Limb (tissue), 2 donors: Measurements from ENCODE around the gene INKA1.

Source experiments
- DNase-seq, 2 donors: peaks; one replicate each; pipeline ENCODE4 v3.0.0-alpha.2; 2016; ENCODE audit errors: extremely low spot score in 2 of 2

Gene INKA1

DNA sequence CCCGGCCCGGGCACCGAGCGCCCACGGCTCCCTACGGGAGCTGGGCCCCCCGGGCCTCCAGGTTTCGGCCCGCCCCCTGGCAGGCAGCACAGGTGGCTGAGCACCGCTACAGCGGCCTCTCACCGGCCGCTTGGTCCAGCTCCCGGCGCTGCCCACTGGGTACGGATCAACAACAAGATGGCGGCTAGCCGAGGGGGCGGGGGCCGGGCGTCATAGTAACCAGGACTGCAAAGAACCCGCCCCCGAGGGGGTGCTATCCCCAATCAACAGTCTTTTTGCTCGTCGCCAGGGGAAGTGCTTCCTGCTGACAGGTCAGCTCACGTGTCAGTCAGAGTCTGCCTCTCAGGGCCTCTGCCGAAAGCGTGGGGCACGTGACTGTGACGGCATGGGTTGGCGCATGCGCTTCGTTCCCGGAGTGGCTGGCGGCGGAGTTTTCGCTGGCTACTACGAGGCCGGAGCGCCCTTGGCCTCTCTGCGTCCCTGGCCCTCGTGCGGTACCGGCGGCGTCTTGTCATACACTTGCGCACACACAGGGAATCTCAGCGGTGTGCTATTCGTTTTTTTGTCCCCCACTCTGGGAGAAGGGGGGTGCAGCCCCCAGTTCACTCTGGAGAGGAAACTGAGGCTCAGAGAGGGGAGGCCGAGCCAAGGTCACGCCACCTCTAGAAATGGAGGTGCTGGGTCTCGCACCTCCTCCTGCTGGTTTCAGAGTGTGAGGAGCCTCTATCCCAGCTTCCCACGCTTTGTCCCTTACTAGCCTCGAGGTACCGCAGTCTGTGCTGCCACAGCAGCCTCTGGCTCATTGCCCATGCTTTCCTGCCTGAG is 16.5 kb upstream of the INKA1 start, which contains the start of gene IP6K1:
Gene IP6K1, minus strand, starts transcription at position 186 of the 825 bp plus-strand sequence. CDS start 38,502 bp downstream, outside the sequence.
- DNase-seq, result peak; percentile 100

DNA sequence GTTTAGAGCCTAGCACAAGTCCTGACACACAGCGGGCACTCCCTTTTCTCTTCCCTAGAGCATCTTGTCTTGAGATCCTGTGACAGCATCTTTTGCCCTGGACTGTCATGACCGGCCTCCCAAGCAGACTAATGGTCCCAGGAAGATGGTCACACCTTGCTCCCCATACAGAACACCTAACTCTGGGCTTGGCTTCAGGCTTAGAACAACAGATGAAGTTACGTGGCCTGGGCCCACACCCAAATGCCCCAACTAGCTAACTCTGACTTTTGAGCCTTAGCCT is 15.9 kb upstream of the INKA1 start:
- no peak for DNase-seq

DNA sequence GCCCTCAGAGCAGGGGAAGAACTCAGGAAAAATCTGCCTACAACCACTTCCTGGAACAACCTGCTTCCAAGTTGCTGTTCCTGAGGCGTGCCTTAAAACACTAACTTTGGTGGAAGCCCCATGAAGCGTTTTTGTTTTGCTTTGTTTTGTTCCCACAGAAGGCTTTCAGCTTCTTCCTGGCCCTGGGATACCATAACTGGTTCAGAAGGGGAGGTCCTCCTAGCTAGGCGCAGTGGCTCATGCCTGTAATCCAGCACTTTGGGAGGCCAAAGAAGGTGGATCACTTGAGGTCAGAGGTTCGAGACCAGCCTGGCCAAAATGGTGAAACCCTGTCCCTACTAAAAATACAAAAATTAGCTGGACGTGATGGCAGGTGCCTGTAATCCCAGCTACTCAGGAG is 15.5 kb upstream of the INKA1 start:
- DNase-seq, result no peak

DNA sequence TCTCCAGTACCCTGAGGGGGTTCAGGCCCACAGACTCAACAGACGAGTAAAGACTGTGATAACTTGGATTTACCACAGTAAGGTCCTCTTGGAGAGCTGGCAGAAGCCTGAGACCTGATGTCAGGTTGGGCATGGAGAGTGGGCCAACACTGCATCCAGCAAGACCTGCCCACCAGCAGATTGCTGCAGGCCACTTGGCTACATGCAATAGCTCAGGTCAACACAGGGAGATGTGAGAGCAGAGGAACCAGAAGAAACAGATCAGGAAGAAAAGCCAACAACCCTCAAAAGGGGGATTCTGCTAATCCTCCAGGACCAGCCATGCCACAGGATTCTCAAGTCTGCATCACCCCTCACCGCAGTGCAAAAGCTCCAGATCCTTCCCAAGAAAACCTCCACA is 15.0 kb upstream of the INKA1 start:
- no peak for DNase-seq

DNA sequence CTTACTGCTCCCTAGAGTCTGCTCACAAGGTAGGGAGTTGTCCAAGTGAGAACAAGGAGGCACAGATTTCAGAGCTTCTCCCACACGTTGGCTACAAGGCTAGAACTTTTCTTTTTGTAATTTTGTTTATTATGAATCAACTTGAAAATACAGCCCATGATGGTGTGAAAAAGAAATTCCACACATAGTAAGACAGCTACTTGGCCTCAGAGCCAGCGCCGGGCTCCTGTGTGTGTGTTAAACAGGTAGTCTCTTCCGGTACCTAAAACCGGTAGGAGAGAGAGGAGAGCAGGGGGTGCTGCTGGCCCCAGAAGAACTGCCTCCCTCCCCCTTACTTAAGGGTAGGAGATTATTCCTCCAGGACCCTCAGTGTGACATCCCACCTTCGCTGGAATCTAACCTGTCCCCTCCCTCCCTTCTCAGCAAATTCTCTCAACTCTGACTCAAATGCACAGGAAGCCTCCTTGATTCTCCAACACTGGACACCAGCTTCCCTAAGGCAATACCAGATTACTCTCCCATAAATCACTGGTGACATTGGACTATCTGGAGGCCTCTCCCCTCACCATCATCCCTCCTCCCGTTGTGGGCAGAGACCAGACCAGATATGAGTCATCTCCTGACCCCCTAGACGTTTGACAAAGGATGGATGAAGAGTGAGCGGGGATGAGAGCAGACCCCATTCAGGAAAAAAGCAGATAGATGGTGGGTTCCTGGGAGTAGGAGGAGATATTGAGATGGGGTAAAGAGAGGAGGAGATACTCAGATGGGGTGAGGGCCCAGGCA is 12.2 kb upstream of the INKA1 start:
- DNase-seq, result no peak

DNA sequence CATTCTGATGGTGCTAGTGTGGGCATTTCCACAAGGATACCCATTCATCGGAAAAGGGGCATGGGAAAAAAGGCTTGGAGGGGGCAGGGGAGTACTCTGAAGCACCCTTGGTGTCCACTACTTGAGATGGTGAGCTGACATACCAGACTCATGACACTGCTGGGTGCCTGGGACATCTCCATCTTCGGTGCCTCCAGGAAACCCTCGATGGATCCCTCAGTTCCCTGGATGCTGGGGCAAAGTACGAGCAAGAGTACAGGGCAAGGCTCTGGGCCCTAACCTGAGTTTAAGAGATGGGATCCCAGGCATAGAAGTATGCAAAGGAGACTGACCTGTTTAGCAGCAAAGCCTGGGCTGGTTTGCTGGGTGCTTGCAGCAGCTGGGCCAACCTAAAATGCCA is 11.5 kb upstream of the INKA1 start:
- no peak for DNase-seq

DNA sequence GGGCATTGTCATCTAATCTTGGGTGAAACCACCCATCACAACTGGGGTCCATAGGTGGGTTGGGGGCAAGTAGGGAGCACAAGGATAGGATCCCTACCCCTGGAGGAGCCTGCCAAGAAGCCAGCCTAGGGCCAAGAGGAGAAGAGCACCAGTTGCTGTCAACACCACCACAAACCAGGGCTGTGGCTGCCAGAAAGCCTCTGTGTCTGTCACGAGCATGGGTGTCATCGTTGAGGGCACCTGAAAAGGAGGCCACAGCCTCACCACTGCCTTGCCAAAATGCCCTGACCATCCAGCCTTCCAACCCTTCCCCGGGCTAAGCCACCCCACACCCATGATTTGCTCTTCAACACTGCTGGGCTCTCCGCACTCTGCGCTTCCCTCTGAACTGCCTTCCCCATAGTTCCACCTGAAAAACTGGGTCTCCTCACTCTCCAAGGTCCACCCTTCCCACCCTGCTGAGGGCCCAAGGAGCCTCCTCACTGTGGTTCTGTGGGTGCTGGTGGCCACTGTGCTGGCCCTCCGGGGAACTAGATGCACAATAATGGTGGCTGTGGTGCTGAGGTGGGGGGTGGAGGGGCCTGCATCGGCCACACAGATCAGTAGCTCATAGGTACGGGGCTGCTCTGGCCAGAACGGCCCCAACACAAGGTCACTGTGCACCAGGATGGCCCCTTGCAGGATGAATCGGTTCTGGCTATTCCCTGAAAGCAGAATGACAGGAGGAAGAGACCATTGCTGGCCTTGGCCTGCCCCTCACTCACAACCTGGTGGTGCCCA is 10.5 kb upstream of the INKA1 start:
- DNase-seq, result no peak

DNA sequence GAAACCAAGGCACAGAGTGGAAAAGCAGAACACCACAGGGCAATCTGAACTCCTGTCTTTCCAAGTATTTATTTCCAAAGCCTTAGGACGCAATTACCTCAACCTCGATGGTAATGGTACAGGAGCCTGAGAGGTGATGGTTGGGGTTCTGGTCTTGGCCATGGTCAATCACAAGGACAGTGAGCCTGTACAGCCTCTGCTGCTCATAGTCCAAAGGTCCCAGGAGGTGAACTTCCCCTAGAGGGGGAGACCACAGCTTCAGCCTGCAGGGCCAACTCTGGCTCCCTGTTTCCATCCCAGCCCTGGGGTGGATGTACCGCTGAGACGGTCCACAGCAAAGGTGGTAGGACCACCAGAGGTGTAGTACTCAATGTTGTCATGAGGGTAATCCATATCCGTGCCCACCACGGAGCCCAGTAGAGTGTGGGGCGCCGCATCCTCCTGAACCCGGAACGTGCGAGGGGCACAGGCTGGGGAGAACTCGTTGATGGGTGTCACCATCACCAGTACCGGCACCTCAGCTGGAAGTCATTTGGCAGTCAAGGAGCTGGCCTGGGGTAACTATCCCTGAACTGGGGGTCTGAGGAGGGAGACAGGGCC is 9.5 kb upstream of the INKA1 start:
- no peak for DNase-seq

DNA sequence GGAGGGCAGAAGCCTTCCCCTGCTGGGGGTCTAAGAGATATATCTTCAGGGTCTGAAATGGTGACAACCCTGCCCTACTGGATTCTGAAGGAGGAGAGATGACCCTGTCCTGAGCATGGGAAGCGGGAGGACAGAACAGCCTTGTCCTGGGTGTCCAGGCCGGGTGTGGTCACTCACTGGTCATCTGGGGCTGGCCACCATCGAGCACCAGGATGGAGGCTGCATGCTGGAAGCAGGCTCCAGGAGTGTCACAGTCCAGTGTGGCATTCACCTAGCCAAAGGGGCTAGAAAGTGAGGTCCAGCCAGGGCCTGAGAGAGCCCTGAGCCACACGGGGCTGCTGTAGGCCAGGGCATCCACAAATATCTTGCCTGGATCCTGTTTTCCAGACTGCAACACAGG is 8.6 kb upstream of the INKA1 start:
- DNase-seq, result no peak

DNA sequence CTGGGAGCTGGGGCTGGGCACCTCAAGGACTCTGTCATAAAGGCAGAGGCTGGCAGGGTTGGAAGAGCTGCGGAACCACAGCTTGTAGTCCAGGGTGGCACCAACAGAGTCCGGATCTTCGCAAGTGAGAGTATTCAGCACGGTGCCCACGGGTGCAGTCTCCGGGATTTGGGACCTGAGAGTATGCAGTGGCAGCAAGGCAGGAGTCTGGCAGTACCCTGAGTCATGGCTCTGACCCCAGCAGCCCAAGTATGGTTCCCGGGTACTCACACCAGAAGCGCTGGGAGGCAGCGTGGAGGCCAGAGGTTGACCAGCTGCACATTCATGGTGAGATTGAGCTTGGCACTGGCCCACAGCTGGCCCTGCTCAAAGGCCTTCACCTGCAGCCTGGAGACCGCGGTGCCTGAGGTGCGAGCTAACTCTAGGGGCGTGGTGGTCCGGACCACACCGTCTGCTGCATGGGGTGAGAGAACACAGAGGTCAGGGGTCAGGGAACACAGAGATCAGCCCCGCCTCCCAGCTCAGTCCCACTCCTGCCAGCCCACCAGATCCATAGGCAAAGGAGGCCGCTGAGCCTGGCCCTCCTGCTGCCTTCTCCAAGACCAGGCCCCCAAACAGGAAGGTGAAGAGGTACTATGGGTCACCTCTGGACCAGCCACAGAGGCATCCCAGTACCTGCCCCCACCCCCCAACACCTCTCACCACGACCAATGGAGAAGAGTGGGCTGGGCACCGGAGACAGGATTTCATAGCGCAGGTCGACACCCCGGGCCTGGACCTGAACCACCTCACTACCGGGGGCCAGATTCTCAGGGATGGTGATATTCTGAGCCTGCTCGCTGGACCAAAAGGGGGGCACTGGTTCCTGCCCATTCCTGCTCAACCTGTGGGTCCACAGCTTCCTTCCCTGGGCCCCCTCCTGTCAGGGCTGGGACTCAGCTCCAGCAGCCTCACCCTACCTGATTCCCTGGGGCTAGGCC is 7.8 kb upstream of the INKA1 start:
- no peak for DNase-seq

DNA sequence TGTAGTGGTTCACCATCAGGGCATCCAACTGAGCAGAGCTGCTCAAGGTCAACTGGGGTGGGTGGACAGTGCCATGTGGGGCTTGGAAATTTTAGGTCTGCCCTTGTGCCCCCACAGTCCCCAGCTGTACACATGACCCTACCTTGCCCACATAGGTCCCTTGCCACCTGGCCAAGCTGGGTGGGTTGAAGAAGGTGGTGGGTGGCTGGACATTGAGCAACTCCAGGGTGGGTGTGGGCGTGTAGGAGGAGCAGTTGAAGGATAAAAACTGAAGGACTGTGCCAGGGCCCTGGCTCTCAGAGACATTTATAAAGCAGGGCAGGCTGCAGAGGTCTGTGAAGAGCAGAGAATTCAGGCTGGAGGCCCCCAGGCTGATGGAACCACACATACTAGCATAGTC is 4.0 kb upstream of the INKA1 start:
- DNase-seq, result no peak

DNA sequence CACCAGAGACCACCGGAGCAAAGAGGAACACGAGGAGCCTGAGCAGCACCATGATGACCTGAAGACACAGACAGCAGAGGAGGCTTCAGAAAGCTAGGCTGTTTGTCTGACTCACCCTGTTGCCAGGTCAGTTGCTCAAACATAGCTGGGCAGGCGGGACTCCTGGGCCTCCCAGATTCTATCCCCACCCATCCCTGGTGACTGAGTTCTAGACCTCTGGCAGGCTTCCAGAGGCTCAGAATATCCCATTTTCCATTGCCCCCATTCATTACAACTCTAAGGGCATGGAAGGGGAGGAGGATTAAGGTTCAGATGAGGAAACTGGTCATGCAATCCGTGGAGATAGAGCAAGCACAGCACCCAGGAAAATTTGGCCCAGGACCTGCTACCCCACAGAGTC is 3.3 kb upstream of the INKA1 start, which contains the start of gene CDHR4:
Gene CDHR4, minus strand, starts transcription at position 113 of the 400 bp plus-strand sequence. Its CDS starts 61 bp downstream, at position 52.
- no peak for DNase-seq

DNA sequence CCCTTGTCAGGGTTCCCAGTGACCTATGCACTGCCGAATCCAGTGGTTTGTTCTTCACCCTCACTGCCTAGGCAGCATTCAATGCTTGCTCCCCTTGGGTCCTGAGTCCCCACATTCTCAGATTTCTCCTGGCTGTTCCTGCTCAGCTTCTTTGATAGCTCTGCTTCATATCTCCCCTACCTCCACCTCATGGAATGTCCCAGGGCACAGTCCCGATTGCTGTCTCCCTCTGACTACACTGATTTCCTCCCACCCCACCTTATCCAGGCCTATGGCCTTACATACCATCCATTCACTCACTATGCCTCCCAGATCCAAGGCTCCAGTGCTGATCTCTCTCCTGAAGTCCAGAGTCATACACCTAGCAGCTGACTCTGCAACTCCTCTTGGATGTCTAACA is 1.9 kb upstream of the INKA1 start:
- no peak for DNase-seq

DNA sequence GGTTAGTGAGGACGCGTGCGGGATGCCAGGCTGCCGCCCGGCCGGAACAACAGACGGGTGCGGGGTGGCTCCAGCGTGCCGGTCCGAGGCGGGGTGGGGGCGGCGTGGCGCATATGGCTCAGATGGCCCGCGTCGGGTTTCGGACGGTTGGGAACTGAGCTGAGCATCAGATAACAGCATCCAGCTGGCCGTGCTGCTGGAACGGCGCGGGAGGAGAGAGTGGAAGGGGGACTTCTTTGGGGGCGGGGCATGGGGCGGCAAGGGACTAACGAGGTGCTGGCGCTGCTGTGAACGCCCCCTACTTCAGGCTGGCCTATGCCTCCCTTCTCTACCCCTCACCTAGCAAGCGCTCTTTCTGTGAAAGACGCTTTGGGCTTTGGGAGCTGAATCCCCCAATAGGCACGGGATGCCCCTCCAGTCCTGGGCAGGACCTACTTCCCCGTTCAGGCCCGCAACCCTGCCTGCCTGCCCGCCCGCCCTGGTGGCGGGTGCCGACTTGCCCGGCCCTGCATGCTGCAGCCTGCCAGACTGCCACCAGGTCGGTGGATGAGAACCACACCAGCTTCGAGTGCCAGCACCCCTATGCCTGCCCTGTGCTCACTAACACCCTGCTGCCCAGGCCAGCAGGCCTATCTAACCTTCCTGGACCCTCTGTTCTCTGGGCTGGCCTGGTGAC is 542 bp downstream of the INKA1 start:
- DNase-seq, result peak in 1 of 2 donors; percentile 65

DNA sequence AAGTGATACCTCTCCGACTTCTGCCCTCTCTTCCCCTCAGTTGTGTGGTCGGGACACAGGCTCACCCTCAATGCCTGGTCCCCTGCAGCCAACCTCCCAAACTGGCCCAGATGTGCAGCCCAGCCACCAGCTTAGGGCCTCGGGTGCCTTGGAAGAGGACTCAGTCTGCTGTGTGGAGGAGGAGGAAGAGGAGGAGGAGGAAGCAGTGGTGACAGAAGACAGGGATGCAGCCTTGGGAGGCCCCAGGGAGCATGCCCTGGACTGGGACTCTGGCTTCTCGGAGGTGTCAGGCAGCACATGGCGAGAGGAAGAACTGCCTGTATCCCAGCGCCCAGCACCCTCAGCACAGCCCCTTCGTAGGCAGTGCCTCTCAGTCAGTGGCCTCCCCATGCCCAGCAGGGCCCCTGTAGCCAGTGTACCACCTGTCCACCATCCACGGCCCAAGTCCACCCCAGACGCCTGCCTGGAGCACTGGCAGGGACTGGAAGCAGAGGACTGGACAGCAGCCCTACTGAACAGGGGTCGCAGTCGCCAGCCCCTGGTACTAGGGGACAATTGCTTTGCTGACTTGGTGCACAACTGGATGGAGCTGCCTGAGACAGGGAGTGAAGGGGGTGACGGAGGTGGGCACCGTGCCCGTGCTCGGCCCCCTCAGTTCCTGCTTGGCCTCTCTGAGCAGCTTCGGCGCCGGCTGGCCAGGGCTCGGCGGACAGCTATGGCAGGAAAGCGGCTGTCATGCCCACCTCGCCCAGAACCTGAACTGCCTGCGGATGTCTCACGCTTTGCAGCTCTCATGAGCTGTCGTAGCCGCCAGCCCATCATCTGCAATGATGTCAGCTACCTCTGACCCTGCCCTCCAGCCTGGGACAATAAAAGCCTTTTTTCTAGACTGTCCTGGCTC is 1.3 kb downstream of the INKA1 start:
- peak in 1 of 2 donors; percentile 47 for DNase-seq

DNA sequence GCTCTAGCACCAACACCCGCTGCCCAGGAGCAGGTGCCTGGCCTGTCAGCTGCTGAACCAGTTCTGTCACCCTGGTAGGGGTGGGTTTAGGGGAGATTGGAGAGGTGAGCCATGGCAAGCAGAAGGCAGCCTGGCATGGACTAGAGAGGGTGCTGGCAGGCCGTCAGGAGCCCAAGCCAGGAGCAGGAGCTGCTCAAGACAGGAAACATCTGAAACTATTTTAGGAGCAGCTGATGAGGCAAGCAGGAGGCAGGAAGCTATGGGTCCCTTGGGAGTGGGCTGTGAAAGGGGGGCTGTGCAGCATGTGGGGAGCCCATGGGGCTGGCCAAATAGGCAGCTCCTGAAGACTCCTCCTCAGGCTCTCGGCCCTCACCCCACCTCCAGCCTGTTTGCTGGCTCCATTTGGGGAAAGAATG is 2.3 kb downstream of the INKA1 start:
- peak; percentile 86 to 89 for DNase-seq

DNA sequence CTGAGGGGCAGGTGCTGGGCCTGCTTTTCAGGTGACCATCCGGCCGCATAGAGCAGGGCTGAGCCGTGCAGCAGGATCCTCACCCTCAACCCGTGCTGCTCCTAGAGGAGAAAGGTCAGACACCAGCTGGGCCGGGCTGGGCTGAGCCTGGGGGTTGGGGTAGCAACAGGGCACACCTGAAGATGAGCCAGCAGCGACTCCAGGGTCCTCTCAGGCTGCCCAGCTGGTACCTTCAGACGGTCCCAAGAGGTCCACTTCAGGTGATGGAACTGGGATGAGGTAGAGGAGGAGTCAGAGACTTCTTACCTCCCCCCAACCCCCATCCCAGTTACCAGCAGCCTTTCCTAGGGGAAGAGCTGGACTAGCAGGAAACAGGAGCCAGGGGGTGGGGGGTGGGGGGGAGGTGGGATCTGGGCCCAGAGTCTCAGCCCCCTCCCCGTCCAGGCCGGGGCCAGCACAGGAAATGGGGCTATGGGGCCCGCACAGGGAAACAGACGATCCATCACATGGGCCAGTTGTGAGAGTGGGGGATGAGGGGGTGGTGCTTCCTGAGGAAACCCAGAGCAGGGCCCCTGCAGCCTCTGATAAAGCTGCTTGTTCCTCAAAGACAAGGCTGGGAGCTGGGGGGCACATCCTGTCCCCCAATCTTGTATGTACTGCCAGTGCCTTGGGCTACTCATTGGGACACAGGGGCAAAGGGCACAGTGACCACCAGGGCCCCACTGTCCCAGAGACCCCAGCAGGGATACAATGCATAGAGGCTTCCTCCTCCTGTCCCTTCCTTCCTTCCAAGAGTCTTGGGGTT is 3.0 kb downstream of the INKA1 start:
- peak; percentile 88 to 92 for DNase-seq

DNA sequence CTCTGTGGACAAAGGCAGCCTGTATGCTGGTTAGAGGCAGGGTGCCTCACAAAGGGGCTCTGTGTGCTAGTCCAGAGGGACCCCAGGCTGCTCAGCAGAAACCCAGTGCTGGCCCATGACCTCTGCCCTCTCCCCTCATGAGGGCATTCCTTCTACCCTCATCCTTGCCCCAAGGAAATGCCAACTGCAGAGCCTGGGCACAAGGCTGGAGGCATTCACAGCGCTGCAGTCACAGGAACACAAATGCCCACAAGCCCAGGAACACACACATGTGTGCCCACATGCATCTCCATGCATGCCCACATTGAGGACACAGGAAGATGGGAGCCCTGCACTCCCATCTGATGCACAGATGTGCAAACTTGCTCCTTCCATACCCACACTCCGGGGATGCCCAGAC is 3.8 kb downstream of the INKA1 start:
- DNase-seq, result no peak
